CD4-positive, alpha-beta T cell treated with Interleukin-4 for 1 hour (primary cell): ENCODE data around the gene TMEM88.

ENCODE experiments used
- DNase-seq, 2 donors: peaks; one replicate each; pipeline ENCODE4 v3.0.0-alpha.2; 2020 to 2022

Gene TMEM88

DNA sequence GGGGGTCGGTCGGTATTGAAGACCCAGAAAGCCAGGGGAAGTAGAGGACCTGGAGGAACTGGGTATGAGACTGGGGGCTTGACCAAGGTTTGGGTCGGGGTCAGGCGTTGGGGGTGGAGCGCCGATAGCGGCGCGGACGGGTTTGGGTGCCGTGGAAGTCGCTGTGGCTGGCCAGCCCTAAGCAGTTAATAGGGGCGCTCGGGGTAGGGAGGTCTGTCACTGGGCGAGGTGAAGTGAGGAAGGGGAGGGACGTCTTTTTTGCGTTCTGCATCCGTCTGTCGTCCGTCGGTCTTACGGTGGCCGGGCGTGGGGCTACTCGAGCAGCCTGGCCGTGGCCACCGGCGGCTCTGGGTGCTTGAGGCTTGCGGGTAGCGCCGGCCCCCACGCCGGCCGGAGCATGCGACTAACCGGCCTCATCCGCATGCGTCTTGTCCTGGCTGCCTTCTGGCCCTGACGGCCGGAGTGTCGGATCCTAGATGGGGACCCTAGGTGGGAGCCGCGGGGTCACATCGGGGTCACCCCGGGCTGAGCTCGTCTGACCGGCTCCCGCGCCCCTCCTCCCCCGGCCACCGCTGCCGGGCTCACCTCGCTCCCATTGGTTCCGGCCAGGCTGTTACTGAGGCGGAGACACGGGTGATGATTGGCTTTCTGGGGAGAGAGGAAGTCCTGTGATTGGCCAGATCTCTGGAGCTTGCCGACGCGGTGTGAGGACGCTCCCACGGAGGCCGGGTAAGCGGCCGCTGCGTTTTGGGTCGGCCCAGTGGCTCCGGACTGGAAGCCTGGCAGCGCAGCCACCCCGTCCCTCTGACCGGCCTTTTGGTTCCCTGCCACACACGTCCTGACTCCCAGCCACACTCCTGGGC lies 10.3 kb upstream of the TMEM88 start:
- peak; percentile 92 to 93 for DNase-seq

DNA sequence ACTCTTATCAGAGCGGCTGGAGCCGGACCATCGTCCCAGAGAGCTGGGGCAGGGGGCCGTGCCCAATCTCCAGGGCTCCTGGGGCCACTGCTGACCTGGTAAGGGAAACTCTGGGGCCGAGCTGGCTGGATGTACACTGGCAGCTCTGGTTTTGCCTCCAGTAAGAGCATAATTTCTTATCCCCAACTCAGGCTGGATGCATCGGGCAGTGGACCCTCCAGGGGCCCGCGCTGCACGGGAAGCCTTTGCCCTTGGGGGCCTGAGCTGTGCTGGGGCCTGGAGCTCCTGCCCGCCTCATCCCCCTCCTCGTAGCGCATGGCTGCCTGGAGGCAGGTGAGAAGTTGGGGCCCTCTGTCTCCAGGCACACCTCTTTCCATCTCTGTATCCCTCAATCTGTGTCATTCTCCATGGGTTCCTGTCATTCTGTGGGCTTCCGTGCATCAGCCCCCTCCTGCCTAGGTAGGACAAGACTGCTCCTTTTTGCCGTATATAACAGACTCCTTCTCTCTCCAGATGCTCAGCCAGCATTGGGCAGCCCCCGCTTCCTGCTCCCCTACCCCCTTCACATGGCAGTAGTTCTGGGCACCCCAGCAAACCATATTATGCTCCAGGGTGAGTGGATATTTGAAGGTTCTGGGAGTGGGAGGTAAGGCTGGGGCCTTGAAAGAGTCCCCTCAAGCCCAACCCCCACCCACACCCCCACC lies 9.4 kb upstream of the TMEM88 start:
- DNase-seq, result peak in 1 of 2 donors; percentile 17

DNA sequence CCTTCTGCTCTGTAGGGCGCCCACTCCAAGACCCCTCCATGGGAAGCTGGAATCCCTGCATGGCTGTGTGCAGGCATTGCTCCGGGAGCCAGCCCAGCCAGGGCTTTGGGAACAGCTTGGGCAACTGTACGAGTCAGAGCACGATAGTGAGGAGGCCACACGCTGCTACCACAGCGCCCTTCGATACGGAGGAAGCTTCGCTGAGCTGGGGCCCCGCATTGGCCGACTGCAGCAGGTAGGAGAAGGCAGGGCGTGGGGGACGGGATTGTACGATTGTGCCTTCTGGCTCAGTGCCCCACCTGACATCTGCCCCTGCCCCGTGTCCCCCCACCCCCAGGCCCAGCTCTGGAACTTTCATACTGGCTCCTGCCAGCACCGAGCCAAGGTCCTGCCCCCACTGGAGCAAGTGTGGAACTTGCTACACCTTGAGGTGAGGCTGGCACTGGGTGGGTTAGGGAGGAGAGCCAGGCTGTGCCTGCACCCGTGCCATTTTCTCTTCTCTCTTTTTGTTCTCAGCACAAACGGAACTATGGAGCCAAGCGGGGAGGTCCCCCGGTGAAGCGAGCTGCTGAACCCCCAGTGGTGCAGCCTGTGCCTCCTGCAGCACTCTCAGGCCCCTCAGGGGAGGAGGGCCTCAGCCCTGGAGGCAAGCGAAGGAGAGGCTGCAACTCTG lies 8.7 kb upstream of the TMEM88 start:
- no peak for DNase-seq

DNA sequence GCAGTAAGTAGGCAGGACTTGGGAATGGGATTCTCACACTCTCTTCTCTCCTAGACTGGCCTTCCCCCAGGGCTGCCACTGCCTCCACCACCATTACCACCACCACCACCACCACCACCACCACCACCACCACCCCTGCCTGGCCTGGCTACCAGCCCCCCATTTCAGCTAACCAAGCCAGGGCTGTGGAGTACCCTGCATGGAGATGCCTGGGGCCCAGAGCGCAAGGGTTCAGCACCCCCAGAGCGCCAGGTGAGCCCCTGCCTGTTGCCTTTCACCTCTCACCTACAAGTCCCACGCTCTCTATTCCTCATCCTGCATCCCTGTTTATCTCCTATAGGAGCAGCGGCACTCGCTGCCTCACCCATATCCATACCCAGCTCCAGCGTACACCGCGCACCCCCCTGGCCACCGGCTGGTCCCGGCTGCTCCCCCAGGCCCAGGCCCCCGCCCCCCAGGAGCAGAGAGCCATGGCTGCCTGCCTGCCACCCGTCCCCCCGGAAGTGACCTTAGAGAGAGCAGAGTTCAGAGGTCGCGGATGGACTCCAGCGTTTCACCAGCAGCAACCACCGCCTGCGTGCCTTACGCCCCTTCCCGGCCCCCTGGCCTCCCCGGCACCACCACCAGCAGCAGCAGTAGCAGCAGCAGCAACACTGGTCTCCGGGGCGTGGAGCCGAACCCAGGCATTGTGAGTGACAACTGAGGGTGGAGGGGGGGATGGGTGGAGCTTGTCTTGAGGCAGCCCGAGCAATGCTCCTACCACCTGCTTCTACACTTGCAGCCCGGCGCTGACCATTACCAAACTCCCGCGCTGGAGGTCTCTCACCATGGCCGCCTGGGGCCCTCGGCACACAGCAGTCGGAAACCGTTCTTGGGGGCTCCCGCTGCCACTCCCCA lies 7.9 kb upstream of the TMEM88 start:
- DNase-seq, result no peak

DNA sequence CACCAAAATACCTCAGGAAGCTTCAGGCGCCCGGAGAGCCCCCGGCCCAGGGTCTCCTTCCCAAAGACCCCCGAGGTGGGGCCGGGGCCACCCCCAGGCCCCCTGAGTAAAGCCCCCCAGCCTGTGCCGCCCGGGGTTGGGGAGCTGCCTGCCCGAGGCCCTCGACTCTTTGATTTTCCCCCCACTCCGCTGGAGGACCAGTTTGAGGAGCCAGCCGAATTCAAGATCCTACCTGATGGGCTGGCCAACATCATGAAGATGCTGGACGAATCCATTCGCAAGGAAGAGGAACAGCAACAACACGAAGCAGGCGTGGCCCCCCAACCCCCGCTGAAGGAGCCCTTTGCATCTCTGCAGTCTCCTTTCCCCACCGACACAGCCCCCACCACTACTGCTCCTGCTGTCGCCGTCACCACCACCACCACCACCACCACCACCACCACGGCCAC lies 6.7 kb upstream of the TMEM88 start:
- DNase-seq, result no peak

DNA sequence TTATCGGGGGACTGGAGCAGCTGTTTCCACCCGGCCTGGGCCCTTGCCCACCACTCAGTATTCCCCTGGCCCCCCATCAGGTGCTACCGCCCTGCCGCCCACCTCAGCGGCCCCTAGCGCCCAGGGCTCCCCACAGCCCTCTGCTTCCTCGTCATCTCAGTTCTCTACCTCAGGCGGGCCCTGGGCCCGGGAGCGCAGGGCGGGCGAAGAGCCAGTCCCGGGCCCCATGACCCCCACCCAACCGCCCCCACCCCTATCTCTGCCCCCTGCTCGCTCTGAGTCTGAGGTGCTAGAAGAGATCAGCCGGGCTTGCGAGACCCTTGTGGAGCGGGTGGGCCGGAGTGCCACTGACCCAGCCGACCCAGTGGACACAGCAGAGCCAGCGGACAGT lies 6.1 kb upstream of the TMEM88 start:
- DNase-seq, result no peak

DNA sequence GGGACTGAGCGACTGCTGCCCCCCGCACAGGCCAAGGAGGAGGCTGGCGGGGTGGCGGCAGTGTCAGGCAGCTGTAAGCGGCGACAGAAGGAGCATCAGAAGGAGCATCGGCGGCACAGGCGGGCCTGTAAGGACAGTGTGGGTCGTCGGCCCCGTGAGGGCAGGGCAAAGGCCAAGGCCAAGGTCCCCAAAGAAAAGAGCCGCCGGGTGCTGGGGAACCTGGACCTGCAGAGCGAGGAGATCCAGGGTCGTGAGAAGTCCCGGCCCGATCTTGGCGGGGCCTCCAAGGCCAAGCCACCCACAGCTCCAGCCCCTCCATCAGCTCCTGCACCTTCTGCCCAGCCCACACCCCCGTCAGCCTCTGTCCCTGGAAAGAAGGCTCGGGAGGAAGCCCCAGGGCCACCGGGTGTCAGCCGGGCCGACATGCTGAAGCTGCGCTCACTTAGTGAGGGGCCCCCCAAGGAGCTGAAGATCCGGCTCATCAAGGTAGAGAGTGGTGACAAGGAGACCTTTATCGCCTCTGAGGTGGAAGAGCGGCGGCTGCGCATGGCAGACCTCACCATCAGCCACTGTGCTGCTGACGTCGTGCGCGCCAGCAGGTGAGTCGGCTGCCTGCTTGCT lies 5.6 kb upstream of the TMEM88 start:
- peak in 1 of 2 donors; percentile 22 for DNase-seq

DNA sequence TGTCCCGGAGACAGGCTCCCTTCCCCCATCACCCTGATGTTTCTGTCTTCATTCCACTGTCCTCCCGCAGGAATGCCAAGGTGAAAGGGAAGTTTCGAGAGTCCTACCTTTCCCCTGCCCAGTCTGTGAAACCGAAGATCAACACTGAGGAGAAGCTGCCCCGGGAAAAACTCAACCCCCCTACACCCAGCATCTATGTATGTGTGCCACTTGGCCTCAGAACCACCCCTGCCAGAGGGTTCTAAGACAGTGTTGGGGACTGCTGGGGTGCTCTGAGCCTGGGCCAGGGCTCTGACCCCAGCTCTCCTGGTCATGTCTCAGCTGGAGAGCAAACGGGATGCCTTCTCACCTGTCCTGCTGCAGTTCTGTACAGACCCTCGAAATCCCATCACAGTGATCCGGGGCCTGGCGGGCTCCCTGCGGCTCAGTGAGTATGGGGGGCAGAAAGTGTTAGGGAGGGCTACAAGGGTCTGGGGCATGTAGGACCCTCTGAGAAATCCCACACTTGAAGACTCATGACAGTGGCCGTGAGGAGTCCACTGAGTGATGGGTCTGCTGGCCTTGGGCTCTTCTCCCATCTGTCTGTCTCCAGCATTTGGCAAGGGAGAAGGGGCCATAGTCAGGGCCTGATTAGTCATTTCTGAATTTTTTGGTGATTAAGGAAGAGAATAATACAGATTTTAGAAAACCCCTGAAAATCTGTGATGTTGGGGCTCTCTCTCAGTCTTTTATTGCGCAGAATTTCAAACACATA lies 4.9 kb upstream of the TMEM88 start:
- peak in 1 of 2 donors; percentile 21 for DNase-seq

DNA sequence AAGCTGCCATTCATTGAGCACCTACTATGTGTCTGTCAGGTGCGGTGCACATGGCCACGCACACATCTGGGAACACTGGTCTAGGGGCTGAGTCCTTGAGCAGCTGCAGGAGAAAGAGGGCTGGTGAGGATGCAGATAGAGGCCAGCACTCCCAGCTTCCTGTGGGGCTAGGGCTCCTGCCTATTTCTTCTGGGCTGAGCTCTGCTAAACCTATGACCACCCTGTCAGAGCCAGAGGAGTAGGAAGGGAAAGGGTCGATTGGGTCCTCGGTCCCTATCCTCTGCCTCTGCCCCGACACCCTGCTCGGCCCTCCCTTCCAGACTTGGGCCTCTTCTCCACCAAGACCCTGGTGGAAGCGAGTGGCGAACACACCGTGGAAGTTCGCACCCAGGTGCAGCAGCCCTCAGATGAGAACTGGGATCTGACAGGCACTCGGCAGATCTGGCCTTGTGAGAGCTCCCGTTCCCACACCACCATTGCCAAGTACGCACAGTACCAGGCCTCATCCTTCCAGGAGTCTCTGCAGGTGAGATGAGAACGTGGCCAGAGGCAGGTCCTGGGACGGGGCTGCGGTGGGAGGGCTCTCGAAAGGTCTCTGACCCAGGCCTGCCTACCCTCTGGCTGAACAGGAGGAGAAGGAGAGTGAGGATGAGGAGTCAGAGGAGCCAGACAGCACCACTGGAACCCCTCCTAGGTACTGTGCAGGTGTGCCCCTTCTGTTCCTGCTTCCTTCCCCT lies 4.0 kb upstream of the TMEM88 start:
- DNase-seq, result no peak

DNA sequence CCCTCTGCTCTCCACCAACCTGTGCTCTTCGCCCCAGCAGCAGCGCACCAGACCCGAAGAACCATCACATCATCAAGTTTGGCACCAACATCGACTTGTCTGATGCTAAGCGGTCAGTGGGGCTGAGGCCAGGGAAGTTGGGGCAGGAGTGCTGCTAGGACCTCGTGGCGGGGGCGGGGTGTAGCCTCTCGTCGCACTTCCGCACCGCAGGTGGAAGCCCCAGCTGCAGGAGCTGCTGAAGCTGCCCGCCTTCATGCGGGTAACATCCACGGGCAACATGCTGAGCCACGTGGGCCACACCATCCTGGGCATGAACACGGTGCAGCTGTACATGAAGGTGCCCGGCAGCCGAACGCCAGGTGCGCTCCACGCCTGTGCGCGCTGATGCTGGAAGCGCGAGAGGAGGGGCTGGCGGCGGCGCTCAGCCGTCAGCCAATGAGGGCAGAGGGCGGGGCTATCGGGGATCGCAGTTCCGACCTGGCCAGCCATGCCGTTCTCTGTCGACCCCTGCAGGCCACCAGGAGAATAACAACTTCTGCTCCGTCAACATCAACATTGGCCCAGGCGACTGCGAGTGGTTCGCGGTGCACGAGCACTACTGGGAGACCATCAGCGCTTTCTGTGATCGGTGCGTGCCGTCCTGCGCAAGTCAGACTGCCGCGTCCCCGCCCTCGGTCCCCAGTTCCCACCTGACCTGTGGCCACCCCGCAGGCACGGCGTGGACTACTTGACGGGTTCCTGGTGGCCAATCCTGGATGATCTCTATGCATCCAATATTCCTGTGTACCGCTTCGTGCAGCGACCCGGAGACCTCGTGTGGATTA lies 3.2 kb upstream of the TMEM88 start:
- DNase-seq, result peak; percentile 95

DNA sequence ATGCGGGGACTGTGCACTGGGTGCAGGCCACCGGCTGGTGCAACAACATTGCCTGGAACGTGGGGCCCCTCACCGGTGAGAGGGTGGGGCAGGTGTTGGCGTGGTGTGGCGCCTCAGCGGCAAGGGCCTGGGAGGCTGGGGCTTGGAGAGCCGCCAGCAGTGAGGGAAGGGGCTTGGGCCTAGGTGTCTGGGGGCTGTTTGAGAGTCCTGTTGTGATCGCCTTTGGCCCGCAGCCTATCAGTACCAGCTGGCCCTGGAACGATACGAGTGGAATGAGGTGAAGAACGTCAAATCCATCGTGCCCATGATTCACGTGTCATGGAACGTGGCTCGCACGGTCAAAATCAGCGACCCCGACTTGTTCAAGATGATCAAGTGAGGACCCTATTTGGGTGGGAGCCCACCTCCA lies 2.6 kb upstream of the TMEM88 start:
- no peak for DNase-seq

DNA sequence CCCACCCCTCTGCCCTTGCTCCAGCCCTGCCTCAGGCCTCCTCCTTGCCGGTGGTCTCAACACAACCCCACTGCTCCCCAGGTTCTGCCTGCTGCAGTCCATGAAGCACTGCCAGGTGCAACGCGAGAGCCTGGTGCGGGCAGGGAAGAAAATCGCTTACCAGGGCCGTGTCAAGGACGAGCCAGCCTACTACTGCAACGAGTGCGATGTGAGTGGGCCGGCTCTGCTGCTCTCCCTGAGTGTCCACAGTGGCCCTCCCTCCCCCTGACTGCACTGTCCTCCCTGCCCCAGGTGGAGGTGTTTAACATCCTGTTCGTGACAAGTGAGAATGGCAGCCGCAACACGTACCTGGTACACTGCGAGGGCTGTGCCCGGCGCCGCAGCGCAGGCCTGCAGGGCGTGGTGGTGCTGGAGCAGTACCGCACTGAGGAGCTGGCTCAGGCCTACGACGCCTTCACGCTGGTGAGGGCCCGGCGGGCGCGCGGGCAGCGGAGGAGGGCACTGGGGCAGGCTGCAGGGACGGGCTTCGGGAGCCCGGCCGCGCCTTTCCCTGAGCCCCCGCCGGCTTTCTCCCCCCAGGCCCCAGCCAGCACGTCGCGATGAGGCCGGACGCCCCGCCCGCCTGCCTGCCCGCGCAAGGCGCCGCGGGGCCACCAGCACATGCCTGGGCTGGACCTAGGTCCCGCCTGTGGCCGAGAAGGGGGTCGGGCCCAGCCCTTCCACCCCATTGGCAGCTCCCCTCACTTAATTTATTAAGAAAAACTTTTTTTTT lies 1.8 kb upstream of the TMEM88 start:
- DNase-seq, result peak in 1 of 2 donors; percentile 36

DNA sequence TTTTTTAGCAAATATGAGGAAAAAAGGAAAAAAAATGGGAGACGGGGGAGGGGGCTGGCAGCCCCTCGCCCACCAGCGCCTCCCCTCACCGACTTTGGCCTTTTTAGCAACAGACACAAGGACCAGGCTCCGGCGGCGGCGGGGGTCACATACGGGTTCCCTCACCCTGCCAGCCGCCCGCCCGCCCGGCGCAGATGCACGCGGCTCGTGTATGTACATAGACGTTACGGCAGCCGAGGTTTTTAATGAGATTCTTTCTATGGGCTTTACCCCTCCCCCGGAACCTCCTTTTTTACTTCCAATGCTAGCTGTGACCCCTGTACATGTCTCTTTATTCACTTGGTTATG lies 1.2 kb upstream of the TMEM88 start:
- DNase-seq, result peak in 1 of 2 donors; percentile 39

DNA sequence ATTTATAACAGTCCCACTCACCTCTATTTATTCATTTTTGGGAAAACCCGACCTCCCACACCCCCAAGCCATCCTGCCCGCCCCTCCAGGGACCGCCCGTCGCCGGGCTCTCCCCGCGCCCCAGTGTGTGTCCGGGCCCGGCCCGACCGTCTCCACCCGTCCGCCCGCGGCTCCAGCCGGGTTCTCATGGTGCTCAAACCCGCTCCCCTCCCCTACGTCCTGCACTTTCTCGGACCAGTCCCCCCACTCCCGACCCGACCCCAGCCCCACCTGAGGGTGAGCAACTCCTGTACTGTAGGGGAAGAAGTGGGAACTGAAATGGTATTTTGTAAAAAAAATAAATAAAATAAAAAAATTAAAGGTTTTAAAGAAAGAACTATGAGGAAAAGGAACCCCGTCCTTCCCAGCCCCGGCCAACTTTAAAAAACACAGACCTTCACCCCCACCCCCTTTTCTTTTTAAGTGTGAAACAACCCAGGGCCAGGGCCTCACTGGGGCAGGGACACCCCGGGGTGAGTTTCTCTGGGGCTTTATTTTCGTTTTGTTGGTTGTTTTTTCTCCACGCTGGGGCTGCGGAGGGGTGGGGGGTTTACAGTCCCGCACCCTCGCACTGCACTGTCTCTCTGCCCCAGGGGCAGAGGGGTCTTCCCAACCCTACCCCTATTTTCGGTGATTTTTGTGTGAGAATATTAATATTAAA lies 638 bp upstream of the TMEM88 start:
- DNase-seq, result peak in 1 of 2 donors; percentile 17

DNA sequence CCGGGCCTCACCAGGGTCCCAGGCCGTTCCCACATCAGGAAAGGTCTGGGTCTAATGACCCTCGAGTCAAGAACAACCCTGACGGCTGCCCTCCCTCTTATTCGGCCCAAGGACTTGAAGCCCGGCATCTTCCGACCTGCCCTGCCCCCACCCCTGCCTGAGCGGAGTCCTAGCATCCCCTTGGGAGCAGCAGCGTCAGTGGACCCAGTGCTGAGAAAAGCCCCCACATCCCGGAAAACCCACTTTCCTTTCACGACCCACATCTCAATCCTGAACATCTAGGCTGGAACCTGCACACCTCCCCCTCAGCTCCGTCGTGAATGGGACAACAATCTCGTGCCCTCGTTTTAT lies 769 bp downstream of the TMEM88 start:
- no peak for DNase-seq

DNA sequence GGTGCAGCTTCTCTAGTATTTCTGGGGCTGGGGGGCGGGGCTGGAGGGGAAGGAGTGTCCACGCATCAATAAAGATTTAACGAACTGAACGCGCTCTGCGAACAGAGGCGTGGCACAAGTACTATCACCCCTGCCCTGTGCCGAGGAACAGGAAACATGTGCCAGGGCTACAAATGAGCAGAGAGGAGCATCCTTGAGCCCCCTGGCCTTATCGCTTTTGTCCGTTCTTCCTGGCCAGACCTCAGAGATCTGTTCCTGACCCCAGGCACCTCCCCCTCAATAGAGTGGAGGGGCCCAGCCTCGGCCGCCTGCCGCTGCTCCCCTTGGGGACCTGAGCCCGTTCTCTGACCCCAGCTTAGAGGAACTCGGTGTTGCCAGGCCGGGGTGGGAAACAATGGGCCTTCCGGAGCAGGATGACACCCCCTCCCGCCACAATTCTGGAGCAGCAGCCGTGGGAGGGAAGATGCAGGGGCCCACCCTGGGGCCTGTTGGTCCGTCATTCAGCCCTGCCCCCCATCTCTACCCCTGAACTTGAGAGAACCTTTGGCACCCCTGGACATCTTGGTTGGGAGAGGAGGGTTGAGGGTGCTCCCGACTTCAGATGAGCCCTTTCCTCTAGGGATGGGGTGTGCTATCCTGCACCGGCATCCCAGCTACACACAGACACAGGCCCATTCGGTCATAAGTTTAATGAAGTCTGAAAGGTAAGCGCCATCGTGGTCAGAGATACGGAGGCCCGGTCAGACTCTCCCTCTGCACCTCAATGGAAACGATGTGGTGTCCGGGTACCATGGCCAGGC lies 1.3 kb downstream of the TMEM88 start:
- peak; percentile 52 to 66 for DNase-seq
